Astrocyte (in vitro differentiated cells and primary cell): ENCODE data around the gene CLEC16A.

Source experiments
- CTCF ChIP-seq: IDR thresholded peaks from 2 replicates; pipeline ENCODE4 v1.5.1; 2011; ENCODE audit warnings: low read depth, mild to moderate bottlenecking, inconsistent platforms, low read length, moderate library complexity; ENCODE audit not compliant: insufficient read depth
- EZH2 ChIP-seq: IDR thresholded peaks from 2 replicates; pipeline ENCODE4 v1.6.1; 2012; ENCODE audit warnings: mild to moderate bottlenecking, low read length, inconsistent platforms; ENCODE audit not compliant: insufficient read depth

- TF ChIP-seq CTCF (no peak), EZH2 (no peak)
Observed at GRCh38 chr16:11217651-11218603, 273.6 kb downstream of the CLEC16A start.
